Measurements from ENCODE around the gene CST6. TPM values are rescaled to one million over a fixed set of nuclear protein-coding genes. Genes with fewer than 3 reads are reported as not detected.

CST6 gene, protein sequence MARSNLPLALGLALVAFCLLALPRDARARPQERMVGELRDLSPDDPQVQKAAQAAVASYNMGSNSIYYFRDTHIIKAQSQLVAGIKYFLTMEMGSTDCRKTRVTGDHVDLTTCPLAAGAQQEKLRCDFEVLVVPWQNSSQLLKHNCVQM
- not detected in 5 replicates for total RNA-seq (2022; extraction: Qiagen RNA extraction)

GRCh38 chr11:66011785-66012303, at the start of gene CST6:
Gene CST6 (plus strand): TSS chr11:66012008. CDS start chr11:66012045, 37 bp downstream.

DNA sequence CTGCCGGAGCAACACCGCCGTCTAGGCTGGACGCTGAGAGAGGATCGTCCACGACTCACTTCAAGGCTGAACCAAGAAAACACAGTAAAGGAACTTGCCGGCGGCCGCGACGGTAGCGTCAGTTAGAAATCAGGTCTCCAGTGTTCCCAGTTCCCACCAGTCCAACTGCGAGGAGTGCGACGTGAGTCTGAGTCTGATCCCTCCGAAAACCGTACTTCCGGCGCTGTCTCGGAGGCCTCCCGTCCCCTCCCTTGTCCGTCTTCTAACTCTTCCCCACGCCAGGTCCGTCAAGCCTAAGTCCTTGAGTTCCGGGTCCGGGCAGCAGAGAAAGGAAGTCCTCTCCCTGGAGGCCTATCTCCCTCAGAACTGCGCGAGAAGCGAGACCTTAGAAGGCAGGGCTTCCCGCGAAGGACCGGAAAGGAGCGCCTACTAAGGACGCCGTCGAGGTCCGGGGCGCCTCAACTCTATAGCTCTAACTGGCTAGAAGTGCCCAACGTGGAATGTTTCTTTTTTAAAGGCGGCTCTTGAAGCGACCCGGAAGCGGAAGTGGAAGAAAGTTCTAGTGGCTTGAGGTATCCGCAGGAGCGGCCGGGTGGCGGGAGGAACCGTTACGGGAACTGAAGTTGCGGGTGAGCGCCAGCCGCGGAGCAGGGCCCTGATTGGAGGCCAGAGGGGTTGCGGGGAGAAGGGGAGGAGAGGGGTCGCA, 9.7 kb upstream of the CST6 start, which contains the start of the genes BANF1 and EIF1AD:
Gene BANF1, plus strand, starts transcription at position 562 of the 706 bp plus-strand sequence. CDS start 748 bp downstream, outside the sequence.
Gene EIF1AD, minus strand, starts transcription at position 216 of the 706 bp plus-strand sequence. CDS start 1,768 bp downstream, outside the sequence.

DNA sequence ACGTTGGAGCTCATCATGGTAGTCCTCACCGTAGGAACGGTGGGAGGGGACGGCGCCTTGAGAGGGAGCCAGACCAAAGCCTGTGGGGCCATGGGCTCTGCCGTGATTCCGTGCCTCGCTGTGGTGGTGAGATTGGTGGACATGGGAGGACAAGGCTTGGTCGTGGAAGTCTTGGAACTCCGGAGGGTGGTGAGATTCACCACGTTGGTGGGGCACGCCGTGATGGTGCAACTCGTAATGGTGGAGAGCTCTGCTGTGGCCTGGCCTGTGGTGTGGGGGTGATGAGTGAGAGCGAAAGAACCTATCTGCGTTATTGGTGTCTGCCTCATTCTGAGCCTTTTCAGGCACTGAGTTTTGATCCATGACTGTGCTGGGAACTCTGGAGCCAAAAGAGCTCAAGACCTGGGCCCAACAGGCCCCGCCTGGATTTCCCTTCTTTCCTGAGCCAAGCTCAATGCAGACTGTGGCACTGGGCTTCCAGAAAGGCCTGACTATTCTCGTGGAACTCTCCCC, 14.3 kb downstream of the CST6 start, which contains the start of gene CATSPER1:
Gene CATSPER1, minus strand, starts transcription at position 463 of the 513 bp plus-strand sequence. Its CDS starts 100 bp downstream, at position 363.

GRCh38 chr11:66048547-66049323, 36.9 kb downstream of the CST6 start, which contains the start of gene GAL3ST3:
Gene GAL3ST3 (minus strand): TSS chr11:66049161. CDS start chr11:66045415, 3,746 bp downstream.

GRCh38 chr11:66051766-66052663, 40.2 kb downstream of the CST6 start, which contains the start of gene SF3B2:
Gene SF3B2 (plus strand): TSS chr11:66052364. CDS start chr11:66052385, 21 bp downstream.

Other genes with a start within 250 kb of the CST6 start
- gene AP5B1, start 231.0 kb upstream of the CST6 start, total RNA-seq (2022; extraction: Qiagen RNA extraction), result 7.5 to 12.1 TPM (median 10.0 TPM) in 5 replicates
- 0.05 to 0.12 TPM (median 0.08 TPM) in 5 replicates for gene OVOL1, start 224.9 kb upstream of the CST6 start, total RNA-seq (2022; extraction: Qiagen RNA extraction)
- gene SNX32, start 178.0 kb upstream of the CST6 start, total RNA-seq (2022; extraction: Qiagen RNA extraction), result 0.03 to 0.08 TPM (median 0.04 TPM) in 3 of 5 replicates, not detected in the others
- 2,038 to 2,379 TPM (median 2,208 TPM) in 5 replicates for gene CFL1, start 153.8 kb upstream of the CST6 start, total RNA-seq (2022; extraction: Qiagen RNA extraction)
- gene MUS81, start 151.6 kb upstream of the CST6 start, total RNA-seq (2022; extraction: Qiagen RNA extraction), result 22.6 to 34.8 TPM (median 32.1 TPM) in 5 replicates
- gene EFEMP2, start 139.2 kb upstream of the CST6 start, total RNA-seq (2022; extraction: Qiagen RNA extraction), result 0.21 to 1.0 TPM (median 0.78 TPM) in 5 replicates
- 0.07 to 0.15 TPM in 2 of 5 replicates, not detected in the others for gene CTSW, start 132.2 kb upstream of the CST6 start, total RNA-seq (2022; extraction: Qiagen RNA extraction)
- 68.8 to 91.4 TPM (median 86.2 TPM) in 5 replicates for gene FIBP, start 123.5 kb upstream of the CST6 start, total RNA-seq (2022; extraction: Qiagen RNA extraction)
- gene CCDC85B, start 121.3 kb upstream of the CST6 start, total RNA-seq (2022; extraction: Qiagen RNA extraction), result 20.6 to 40.4 TPM (median 35.5 TPM) in 5 replicates
- 101 to 162 TPM (median 128 TPM) in 5 replicates for gene FOSL1, start 111.6 kb upstream of the CST6 start, total RNA-seq (2022; extraction: Qiagen RNA extraction)
- gene C11orf68, start 92.9 kb upstream of the CST6 start, total RNA-seq (2022; extraction: Qiagen RNA extraction), result 27.5 to 41.8 TPM (median 38.7 TPM) in 5 replicates
- gene DRAP1, start 92.6 kb upstream of the CST6 start, total RNA-seq (2022; extraction: Qiagen RNA extraction), result 168 to 287 TPM (median 230 TPM) in 5 replicates
- not detected in 5 replicates for gene TSGA10IP, start 66.5 kb upstream of the CST6 start, total RNA-seq (2022; extraction: Qiagen RNA extraction)
- gene SART1, start 50.3 kb upstream of the CST6 start, total RNA-seq (2022; extraction: Qiagen RNA extraction), result 46.1 to 70.0 TPM (median 66.5 TPM) in 5 replicates
- gene EIF1AD, start 9.9 kb upstream of the CST6 start, total RNA-seq (2022; extraction: Qiagen RNA extraction), result 39.5 to 47.3 TPM (median 42.0 TPM) in 5 replicates
- gene BANF1, start 9.5 kb upstream of the CST6 start, total RNA-seq (2022; extraction: Qiagen RNA extraction), result 383 to 500 TPM (median 463 TPM) in 5 replicates
- 0.61 to 0.99 TPM (median 0.95 TPM) in 5 replicates for gene CATSPER1, start 14.5 kb downstream of the CST6 start, total RNA-seq (2022; extraction: Qiagen RNA extraction)
- not detected in 5 replicates for gene GAL3ST3, start 37.2 kb downstream of the CST6 start, total RNA-seq (2022; extraction: Qiagen RNA extraction)
- 175 to 193 TPM (median 190 TPM) in 5 replicates for gene SF3B2, start 40.4 kb downstream of the CST6 start, total RNA-seq (2022; extraction: Qiagen RNA extraction)
- gene PACS1, start 58.3 kb downstream of the CST6 start, total RNA-seq (2022; extraction: Qiagen RNA extraction), result 61.9 to 105 TPM (median 92.3 TPM) in 5 replicates
- 31.6 to 50.9 TPM (median 48.2 TPM) in 5 replicates for gene KLC2, start 245.7 kb downstream of the CST6 start, total RNA-seq (2022; extraction: Qiagen RNA extraction)

Measured in A549 treated with dexamethasone at 1 μM for 4 hours (cell line).